GM18858 (cell line): ENCODE results near the gene SYNRG.
"Not testable (repeated sequence)": the region's sequence is repeated elsewhere in the genome, so short reads cannot be mapped to it uniquely, and the experiment has no call there.

Experiments
- ATAC-seq: cut with Tn5 transposase; IDR thresholded peaks from one replicate; pipeline ENCODE4 v1.9.1; 2021; ENCODE audit not compliant: unreplicated experiment

SYNRG gene

DNA sequence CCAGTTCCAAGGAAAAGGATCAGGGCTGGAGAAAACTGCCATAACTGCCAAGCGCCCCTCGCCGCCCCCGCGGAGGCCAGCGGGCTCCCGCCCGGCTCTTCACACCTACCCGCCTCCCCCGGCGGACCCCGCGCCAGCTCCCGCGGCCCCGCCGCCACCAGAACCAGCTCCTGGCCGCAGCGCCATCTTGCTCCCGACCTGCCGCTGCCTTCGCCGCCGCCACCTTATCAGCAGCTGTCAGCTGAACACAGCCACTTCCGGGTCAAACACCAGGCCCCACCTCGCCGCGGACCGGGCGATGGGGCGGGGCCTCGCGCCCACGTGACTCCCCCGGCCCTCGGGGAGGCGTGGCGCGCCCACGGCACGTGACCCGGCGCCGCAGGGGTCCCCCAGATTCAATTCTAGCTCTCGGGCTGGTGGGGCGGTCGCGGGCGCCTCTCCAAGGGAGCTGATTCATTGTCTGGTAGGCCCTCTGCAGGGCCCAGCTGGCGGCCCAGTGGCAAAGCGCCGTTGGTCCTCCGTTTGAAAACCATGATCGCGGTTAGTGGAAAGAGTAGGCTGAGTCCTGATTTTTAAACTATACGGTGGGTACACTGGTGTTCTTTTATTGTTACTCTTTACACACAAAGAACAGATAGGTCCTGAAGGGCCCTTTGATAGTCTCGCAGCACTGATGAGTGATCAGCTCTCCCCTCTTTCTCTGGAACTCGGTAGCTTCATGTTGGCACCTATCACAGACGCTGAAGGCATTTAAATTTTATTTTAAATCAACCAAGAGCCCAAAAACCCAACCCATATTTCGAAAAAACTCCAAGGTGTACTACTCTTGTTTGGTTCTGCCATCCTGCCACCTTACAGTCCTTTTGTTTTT is at the start of gene SYNRG:
SYNRG (minus strand) TSS at position 249 of the 871 bp plus-strand sequence; CDS start at position 186, 63 bp downstream.
- peak; percentile 62 for ATAC-seq

DNA sequence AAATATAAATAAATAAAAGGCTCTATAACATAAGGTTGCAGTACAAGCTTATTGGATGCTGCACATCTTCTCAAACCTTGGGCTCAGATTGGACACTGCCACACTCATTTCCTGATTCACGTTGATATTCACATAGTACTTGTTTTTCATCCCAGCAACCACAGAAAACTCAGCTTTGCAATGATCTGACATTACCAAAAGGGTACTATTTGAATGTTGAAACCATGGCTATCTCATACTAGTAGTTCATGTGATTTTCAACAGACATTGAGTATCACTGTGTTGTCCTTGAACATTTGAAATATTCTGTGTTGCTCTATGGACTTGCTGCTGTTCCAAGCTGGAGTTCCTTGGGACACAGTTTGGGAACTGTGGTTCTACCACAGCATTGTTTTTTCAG is 48.0 kb upstream of the SYNRG start:
- ATAC-seq: no peak

DNA sequence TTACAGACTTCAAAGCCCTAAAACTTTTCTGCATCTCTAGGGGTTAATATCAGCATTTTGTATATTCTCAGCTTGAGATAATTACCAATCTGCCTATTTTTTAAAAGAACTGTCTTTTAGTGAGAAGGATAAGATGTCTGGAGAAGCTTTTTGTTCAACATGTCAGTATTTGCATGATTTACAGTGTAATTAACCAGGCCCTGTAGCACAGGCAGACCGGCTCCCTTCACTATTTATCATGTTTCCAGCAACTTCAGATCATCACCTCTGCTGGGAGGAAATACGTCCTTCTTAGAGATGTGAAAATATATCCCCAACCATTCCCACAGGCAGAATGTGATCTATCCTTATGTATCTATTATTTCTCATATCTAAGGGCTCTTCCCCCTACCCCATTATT is 42.6 kb upstream of the SYNRG start:
- no peak for ATAC-seq

DNA sequence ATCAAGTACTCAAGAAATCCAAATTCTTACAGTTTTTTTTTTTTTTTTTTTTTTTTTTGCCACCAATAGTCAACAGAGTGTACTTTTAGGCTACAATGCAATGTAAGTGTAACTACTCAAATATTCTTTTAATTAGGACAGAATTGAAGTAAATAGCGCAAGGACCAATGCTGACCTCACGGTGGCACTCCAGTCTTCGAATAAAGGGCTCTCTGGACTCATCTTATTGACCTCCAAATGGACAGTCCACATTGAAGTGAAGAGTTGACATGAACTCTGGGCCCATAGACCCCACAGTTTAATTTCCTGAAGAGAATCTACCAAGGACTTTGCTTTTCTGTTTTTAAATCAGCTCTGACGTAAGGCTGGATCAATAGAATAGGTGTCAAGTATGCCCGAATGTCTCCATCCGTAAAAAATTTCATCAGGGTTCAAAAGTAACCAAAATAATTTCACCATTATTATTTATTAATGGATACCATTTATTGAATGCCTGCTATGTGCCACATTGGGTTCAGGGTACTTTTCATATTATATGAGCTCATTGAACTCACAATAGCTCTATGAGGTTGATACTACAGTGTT is 41.3 kb upstream of the SYNRG start:
- ATAC-seq: no peak

GRCh38 chr17:37648555-37648954 is 39.3 kb upstream of the SYNRG start:
- no peak for ATAC-seq

DNA sequence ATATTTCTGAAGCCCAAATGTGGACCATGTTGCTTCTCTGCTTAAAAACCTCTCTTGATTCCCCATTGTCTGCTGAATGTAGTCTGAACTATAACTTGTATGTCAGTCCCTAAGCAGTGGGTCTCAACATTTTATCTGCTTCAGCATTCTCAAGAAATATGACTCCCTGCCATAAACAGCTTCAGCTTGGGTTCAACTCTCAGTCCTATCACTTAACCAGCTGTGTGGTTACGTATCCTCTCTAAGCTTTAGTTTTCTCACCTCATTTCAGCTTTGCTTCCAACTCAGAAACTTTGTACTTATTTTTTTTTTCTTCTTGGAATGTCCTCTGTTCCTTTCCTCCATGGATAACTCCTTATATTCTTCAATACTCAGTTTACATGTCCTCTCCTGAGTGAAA is 38.6 kb upstream of the SYNRG start:
- no peak for ATAC-seq

- ATAC-seq: no peak
Observed at GRCh38 chr17:37643869-37644268, 34.7 kb upstream of the SYNRG start.

DNA sequence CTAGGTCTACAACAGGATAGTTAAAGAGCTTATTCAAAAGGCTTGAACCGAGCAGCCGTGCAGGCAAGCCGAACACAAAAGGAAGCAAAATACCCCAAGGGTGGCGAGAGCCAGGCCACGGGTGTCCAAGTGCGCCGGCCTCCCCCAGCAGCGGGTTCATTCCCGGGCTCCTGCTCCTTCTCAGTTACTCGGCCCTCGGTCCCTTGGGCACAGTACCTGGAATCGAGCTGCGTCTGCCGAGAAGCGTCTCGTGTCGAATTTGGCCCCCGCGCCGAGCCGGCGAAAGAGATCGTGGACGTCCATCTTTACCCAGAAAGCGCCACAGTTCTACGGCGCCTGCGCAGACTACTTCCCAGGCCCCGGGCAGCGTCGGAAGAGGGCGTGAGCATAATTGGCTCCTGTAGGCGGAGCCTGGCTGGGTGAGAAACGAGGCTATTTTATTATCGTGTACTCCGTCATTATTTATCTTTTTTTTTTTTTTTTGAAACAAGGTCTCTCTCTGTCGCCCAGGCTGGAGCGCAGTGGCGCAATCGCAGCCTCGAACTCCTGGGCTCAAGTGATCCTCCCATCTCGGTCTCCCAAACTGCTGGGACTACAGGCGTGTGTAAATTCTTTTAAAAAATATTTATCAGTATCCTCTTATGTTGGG is 34.0 kb upstream of the SYNRG start, which contains the start of gene DDX52:
DDX52 (minus strand) TSS at position 329 of the 649 bp plus-strand sequence; CDS start at position 303, 26 bp downstream.
- no peak for ATAC-seq

GRCh38 chr17:37642681-37643080 is 33.5 kb upstream of the SYNRG start:
- ATAC-seq: no peak

DNA sequence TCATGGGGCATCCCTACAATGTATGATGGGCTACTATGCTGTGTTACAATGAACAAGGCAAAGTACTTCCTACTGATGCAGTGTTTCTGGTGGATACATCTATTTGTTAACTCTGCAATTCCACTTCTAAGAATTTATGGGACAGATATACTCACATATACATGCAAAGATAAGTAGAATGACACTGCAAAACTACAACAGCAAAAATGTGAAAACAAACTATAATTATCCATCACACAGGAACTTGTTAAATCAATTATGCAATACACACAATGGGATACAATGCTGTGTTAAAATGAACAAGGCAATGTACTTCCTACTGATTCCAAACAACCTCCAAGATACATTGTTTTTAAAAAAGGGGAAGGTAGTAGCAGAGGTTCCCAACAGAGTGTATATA is 30.8 kb upstream of the SYNRG start:
- ATAC-seq: no peak

GRCh38 chr17:37637956-37638355 is 28.7 kb upstream of the SYNRG start:
- no peak for ATAC-seq

- ATAC-seq: not testable (repeated sequence)
Observed at GRCh38 chr17:37616430-37616829, 7.2 kb upstream of the SYNRG start.

GRCh38 chr17:37614823-37615222 is 5.6 kb upstream of the SYNRG start:
- ATAC-seq: no peak

- no peak for ATAC-seq
Observed at GRCh38 chr17:37614391-37614790, 5.2 kb upstream of the SYNRG start.

DNA sequence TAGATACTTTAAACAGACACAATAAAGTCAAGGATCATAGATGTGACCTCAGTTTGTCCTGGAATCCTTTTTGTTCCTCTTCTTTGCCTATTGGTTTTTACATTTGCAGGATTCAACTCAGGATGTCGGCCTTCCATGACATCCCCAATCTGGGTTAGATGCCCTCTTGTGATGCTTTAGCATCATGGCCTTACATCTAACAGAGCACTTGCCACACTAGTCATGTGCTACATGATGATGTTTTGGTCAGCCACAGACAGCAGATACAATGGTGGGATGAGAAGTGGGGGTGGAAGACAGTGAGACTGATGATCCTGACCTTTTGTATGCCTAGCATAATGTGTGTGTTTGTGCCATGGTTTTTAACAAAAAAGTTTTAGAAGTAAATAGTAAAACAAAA is 1.8 kb upstream of the SYNRG start:
- no peak for ATAC-seq

DNA sequence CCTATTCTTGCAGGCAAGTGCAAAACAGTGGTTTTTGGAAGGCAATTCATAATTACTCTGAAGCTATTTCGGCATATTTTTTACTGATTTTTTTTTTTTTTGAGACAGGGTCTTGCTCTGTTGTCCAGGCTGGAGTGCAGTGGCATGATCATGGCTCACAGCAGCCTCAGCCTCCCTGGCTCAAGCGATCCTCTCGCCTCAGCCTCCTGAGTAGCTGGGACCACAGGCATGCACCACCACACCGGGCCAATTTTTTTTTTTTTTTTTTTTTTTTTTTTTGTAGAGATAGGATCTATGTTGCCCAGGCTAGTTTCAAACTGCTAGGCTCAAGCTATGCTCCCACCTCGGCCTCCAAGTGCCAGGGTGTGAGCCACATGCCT is 813 bp upstream of the SYNRG start:
- not testable (repeated sequence) for ATAC-seq

GRCh38 chr17:37608351-37609169 is 658 bp downstream of the SYNRG start:
- no peak for ATAC-seq

GRCh38 chr17:37607637-37608331 is 1.4 kb downstream of the SYNRG start:
- no peak for ATAC-seq

DNA sequence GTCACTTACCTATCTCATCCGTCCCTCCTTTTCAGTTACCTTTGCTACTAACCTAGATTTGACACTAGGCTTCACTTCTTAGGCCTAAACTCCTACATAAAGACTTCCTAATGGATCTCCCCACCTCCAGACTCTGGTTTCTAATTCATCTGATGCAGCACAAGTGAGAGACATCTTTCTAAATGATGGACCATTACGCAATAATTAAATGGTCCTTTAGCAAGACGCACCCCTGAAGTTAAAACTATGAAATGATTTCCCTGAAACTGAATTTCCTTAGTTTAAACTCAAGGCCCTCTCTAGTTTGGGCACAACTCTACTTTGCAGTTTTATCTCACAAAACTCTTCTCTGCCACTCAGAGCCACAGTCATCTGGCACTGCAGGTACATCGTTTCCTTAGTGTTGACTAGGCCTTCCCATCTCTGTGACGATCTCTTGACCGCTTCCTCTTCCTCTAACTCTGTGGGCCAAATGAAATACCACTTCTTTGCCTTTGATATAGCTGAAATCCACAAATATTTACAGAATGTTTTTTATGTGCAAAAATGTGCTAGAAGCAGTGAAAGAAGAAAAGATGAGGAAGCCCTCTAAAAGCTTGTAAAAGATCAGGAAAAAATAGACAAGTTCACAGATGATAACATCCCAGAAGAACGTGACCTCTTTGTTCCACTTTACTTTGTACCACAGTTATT is 3.3 kb downstream of the SYNRG start:
- no peak for ATAC-seq

- ATAC-seq: no peak
Observed at GRCh38 chr17:37605081-37605480, 4.1 kb downstream of the SYNRG start.
